ENCODE data around the gene PREP.

The PREP gene

DNA sequence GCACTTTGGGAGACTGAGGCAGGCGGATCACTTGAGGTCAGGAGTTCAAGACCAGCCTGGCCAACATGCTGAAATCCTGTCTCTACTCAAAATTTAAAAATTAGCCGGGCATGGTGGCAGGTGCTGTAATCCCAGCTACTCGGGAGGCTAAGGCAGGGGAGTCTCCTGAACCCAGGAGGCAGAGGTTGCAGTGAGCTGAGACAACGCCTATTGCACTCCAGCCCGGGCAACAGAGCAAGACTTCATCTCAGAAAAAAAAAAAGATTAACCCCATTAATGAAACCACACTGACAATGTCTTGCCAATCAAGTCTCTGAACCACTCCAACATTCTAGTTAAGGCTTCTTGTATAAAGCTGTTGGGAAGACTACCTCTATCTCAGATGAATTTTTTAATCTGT lies 4.0 kb downstream of the PREP start:
- Histone ChIP-seq H3K9me3 (ENCODE audit: control insufficient read depth in 2 of 2, low read length in 2 of 2) (no peaks in the 10 kb centered on the region), H3K27ac (ENCODE audit: low read depth in 2 of 2, low read length in 2 of 2) (no peak overlapping the region), H3K4me3 (ENCODE audit: low read length in 2 of 2) (no peak overlapping the region), H3K27me3 (ENCODE audit: control insufficient read depth in 2 of 2, insufficient read depth in 2 of 2, low read length in 2 of 2) (no peaks in the 10 kb centered on the region), H3K9ac (ENCODE audit: low read depth in 1 of 2, low read length in 2 of 2) (no peak overlapping the region), H3K4me1 (ENCODE audit: control insufficient read depth in 2 of 2, insufficient read depth in 2 of 2, low read length in 2 of 2) (peaks cover 9 to 21% of the 10 kb centered on the region in 2 donors), H3K36me3 (ENCODE audit: control insufficient read depth in 2 of 2, insufficient read depth in 2 of 2, low read length in 2 of 2) (peaks cover 16% of the 10 kb centered on the region in 2 donors)

DNA sequence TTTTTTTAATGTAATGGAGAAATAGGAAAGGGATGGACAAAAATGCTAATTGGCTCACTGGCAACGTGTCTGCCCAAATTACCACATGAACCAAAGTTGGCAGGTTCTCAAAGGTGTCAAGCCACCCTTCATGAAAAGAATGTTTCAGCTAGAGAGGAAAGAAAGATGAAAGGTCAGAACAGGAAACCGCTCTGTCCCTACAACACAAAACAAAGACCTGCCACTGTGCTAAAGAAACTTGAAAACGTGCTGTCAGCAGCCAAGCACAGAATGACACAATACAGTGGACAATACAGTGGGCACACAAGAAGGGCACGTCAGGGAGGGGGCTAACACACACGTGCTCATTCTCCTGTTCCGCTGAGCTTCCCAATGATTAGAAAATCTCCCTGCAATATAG lies 4.9 kb downstream of the PREP start:
- no peaks in the 10 kb centered on the region for H3K27me3 ChIP-seq (ENCODE audit: control insufficient read depth in 2 of 2, insufficient read depth in 2 of 2, low read length in 2 of 2)
- no peaks in the 10 kb centered on the region for H3K9me3 ChIP-seq (ENCODE audit: control insufficient read depth in 2 of 2, low read length in 2 of 2)
- no peak overlapping the region for H3K9ac ChIP-seq (ENCODE audit: low read depth in 1 of 2, low read length in 2 of 2)
- H3K4me3 ChIP-seq (ENCODE audit: low read length in 2 of 2), result no peak overlapping the region
- H3K4me1 ChIP-seq (ENCODE audit: control insufficient read depth in 2 of 2, insufficient read depth in 2 of 2, low read length in 2 of 2), result peaks cover 9 to 18% of the 10 kb centered on the region in 2 donors
- peaks cover 16 to 17% of the 10 kb centered on the region in 2 donors for H3K36me3 ChIP-seq (ENCODE audit: control insufficient read depth in 2 of 2, insufficient read depth in 2 of 2, low read length in 2 of 2)
- H3K27ac ChIP-seq (ENCODE audit: low read depth in 2 of 2, low read length in 2 of 2), result no peak overlapping the region

DNA sequence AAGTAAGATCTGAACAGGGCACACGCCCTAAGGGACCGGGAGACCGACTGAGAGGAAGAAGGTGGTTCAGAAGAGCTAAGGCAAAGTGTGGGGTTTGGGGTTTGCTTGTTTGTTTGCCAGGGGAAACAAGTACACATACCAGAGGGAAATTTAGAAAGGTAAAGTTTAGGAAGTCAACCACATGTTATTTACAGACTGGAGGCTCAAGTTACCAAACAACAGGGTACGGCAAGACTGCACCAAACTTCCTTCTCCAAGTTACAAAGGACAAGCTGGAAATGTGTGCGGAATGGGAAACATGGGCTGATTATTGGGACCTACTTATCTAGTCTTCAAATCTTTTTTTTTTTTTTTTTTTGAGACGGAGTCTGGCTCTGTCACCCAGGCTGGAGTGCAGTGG lies 11.2 kb downstream of the PREP start:
- Histone ChIP-seq H3K27ac (ENCODE audit: low read depth in 2 of 2, low read length in 2 of 2) (no peak overlapping the region), H3K4me3 (ENCODE audit: low read length in 2 of 2) (no peak overlapping the region), H3K27me3 (ENCODE audit: control insufficient read depth in 2 of 2, insufficient read depth in 2 of 2, low read length in 2 of 2) (no peaks in the 10 kb centered on the region), H3K9me3 (ENCODE audit: control insufficient read depth in 2 of 2, low read length in 2 of 2) (no peaks in the 10 kb centered on the region), H3K9ac (ENCODE audit: low read depth in 1 of 2, low read length in 2 of 2) (no peak overlapping the region), H3K36me3 (ENCODE audit: control insufficient read depth in 2 of 2, insufficient read depth in 2 of 2, low read length in 2 of 2) (peaks cover 18 to 24% of the 10 kb centered on the region in 2 donors), H3K4me1 (ENCODE audit: control insufficient read depth in 2 of 2, insufficient read depth in 2 of 2, low read length in 2 of 2) (peaks cover 15 to 21% of the 10 kb centered on the region in 2 donors)

DNA sequence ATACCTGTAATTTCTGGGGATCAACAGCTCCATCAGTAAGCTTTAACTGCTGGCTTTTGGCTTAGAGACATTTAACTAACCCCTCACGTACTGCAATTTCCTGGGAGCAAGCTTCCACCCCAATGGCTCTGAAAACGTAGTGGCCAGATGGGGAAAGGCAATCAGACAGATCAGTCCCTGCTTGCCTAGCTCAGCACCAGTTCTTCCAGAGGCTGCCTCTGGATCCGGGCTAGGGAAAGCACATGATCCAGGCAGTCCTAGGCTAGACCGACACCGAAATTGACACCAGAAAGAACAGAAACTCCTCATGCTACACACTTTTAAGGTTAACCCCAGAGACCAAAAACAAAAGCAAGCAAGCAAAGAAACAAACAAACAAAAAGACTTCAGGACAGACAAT lies 13.3 kb downstream of the PREP start:
- Histone ChIP-seq H3K27me3 (ENCODE audit: control insufficient read depth in 2 of 2, insufficient read depth in 2 of 2, low read length in 2 of 2) (no peaks in the 10 kb centered on the region), H3K9ac (ENCODE audit: low read depth in 1 of 2, low read length in 2 of 2) (peak overlapping the region in 1 of 2 donors; percentile 8), H3K27ac (ENCODE audit: low read depth in 2 of 2, low read length in 2 of 2) (peak overlapping the region; percentile 53 to 64), H3K4me1 (ENCODE audit: control insufficient read depth in 2 of 2, insufficient read depth in 2 of 2, low read length in 2 of 2) (peaks cover 15 to 21% of the 10 kb centered on the region in 2 donors), H3K4me3 (ENCODE audit: low read length in 2 of 2) (no peak overlapping the region), H3K9me3 (ENCODE audit: control insufficient read depth in 2 of 2, low read length in 2 of 2) (no peaks in the 10 kb centered on the region), H3K36me3 (ENCODE audit: control insufficient read depth in 2 of 2, insufficient read depth in 2 of 2, low read length in 2 of 2) (peaks cover 7 to 13% of the 10 kb centered on the region in 2 donors)

DNA sequence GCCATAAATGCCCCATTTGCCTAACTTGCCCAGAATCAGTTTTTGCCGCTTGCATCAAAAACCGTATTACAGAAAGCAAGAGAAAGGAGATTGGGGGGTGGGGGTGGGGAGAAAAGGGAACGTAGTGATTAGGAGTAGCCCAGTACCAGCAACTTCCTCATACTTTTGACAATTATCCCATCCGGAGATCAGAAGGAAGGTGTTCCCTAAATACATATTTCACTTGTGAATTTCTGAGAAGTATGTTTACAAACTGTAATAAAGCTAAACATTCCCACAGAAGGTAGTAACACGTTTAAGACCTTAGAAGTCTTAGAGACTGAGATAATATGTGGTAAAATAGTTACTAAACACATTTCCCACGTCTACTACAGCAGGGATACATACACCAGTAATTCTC lies 14.5 kb downstream of the PREP start:
- H3K4me1 ChIP-seq (ENCODE audit: control insufficient read depth in 2 of 2, insufficient read depth in 2 of 2, low read length in 2 of 2), result peaks cover 17 to 28% of the 10 kb centered on the region in 2 donors
- no peak overlapping the region for H3K4me3 ChIP-seq (ENCODE audit: low read length in 2 of 2)
- H3K36me3 ChIP-seq (ENCODE audit: control insufficient read depth in 2 of 2, insufficient read depth in 2 of 2, low read length in 2 of 2), result peaks cover 5 to 17% of the 10 kb centered on the region in 2 donors
- peak overlapping the region; percentile 53 to 64 for H3K27ac ChIP-seq (ENCODE audit: low read depth in 2 of 2, low read length in 2 of 2)
- H3K9ac ChIP-seq (ENCODE audit: low read depth in 1 of 2, low read length in 2 of 2), result no peak overlapping the region
- no peaks in the 10 kb centered on the region for H3K9me3 ChIP-seq (ENCODE audit: control insufficient read depth in 2 of 2, low read length in 2 of 2)
- H3K27me3 ChIP-seq (ENCODE audit: control insufficient read depth in 2 of 2, insufficient read depth in 2 of 2, low read length in 2 of 2), result no peaks in the 10 kb centered on the region

DNA sequence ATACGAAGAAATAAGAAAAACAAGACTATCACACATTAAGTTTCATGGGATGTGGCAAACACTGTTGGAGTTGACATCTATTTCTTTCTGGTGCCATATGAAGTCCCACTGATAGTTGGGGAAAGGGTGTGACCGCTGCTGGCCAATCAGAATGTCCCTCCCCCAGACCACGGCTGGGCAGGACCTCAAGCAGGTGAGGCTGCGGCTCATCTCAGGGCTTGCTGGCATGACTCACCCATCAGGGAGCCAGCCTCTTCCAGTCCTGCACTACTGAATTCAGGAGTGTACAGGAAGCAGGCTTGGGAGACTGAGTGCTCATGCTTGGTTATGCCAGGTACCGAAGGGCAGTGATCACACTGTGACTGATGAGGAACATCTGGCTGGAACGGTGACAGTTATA lies 18.9 kb downstream of the PREP start:
- H3K4me1 ChIP-seq (ENCODE audit: control insufficient read depth in 2 of 2, insufficient read depth in 2 of 2, low read length in 2 of 2), result peaks cover 25 to 47% of the 10 kb centered on the region in 2 donors
- H3K9me3 ChIP-seq (ENCODE audit: control insufficient read depth in 2 of 2, low read length in 2 of 2), result no peaks in the 10 kb centered on the region
- no peak overlapping the region for H3K9ac ChIP-seq (ENCODE audit: low read depth in 1 of 2, low read length in 2 of 2)
- peak overlapping the region in 1 of 2 donors; percentile 9 for H3K27ac ChIP-seq (ENCODE audit: low read depth in 2 of 2, low read length in 2 of 2)
- no peak overlapping the region for H3K4me3 ChIP-seq (ENCODE audit: low read length in 2 of 2)
- H3K27me3 ChIP-seq (ENCODE audit: control insufficient read depth in 2 of 2, insufficient read depth in 2 of 2, low read length in 2 of 2), result no peaks in the 10 kb centered on the region
- H3K36me3 ChIP-seq (ENCODE audit: control insufficient read depth in 2 of 2, insufficient read depth in 2 of 2, low read length in 2 of 2), result peaks cover 3 to 9% of the 10 kb centered on the region in 2 donors

DNA sequence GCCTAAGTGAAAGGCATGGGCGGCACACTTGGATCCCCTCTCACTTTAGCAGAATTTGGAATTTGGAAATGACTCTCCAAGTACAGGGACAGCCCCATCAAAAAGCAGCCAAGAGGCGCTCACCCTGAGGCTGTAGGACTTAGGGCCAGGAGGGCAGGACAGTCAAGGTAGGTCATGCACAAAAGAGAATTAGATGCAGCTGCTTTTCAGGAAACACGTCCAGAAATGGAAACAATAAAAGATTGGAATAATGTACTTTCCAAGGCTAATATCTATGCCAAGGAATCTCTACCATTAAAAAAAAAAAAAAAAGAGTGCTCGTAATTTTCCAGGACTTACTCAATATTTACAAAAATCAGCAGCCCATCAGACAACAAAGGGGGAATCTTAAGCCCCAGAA lies 19.9 kb downstream of the PREP start:
- H3K4me1 ChIP-seq (ENCODE audit: control insufficient read depth in 2 of 2, insufficient read depth in 2 of 2, low read length in 2 of 2), result peaks cover 19 to 39% of the 10 kb centered on the region in 2 donors
- H3K27me3 ChIP-seq (ENCODE audit: control insufficient read depth in 2 of 2, insufficient read depth in 2 of 2, low read length in 2 of 2), result no peaks in the 10 kb centered on the region
- H3K27ac ChIP-seq (ENCODE audit: low read depth in 2 of 2, low read length in 2 of 2), result peak overlapping the region in 1 of 2 donors; percentile 8
- H3K9ac ChIP-seq (ENCODE audit: low read depth in 1 of 2, low read length in 2 of 2), result no peak overlapping the region
- peaks cover 3 to 9% of the 10 kb centered on the region in 2 donors for H3K36me3 ChIP-seq (ENCODE audit: control insufficient read depth in 2 of 2, insufficient read depth in 2 of 2, low read length in 2 of 2)
- H3K4me3 ChIP-seq (ENCODE audit: low read length in 2 of 2), result no peak overlapping the region
- no peaks in the 10 kb centered on the region for H3K9me3 ChIP-seq (ENCODE audit: control insufficient read depth in 2 of 2, low read length in 2 of 2)

DNA sequence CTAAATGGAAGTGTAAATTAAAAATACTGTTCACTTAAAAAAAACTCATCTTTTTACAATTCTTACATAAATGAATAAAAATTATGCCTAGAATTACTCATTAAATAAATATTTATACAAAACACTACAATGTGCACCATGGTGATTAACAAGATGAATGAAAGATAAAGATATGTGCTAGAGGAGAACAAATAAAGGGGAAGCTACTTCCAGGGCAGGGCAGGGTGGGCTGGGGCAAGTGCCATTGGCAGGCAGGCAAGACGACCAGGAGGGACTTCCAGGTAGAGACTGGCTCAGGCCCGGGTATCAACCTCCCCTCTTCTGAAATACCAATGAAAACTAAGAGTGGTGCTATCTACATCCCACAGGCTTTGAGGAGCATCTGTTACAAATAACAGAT lies 20.4 kb downstream of the PREP start:
- H3K4me3 ChIP-seq (ENCODE audit: low read length in 2 of 2), result no peak overlapping the region
- H3K4me1 ChIP-seq (ENCODE audit: control insufficient read depth in 2 of 2, insufficient read depth in 2 of 2, low read length in 2 of 2), result peaks cover 15 to 36% of the 10 kb centered on the region in 2 donors
- H3K9ac ChIP-seq (ENCODE audit: low read depth in 1 of 2, low read length in 2 of 2), result no peak overlapping the region

DNA sequence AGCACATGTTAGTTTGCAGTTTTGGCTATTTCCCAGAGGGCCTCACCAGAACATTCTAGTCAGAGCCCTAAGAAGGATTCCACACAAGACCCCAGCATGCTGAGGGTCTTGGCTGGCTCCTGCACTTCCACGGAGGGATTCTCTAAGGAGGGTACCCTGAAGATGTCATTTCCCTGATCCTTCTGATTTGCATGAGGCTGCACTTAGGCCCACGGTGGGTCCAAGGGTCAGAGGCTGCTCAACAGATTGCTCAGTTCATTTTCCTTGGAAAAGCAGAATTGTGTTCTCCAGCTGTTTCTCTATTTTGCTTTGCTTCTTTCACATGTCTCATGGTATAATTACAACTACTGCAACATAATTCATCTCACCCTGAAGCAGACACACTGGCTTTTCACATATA lies 22.2 kb downstream of the PREP start:
- no peak overlapping the region for H3K9ac ChIP-seq (ENCODE audit: low read depth in 1 of 2, low read length in 2 of 2)
- peaks cover 15 to 36% of the 10 kb centered on the region in 2 donors for H3K4me1 ChIP-seq (ENCODE audit: control insufficient read depth in 2 of 2, insufficient read depth in 2 of 2, low read length in 2 of 2)
- peaks cover 12 to 14% of the 10 kb centered on the region in 2 donors for H3K36me3 ChIP-seq (ENCODE audit: control insufficient read depth in 2 of 2, insufficient read depth in 2 of 2, low read length in 2 of 2)
- H3K27ac ChIP-seq (ENCODE audit: low read depth in 2 of 2, low read length in 2 of 2), result peak overlapping the region; percentile 12 to 56
- H3K4me3 ChIP-seq (ENCODE audit: low read length in 2 of 2), result no peak overlapping the region
- no peaks in the 10 kb centered on the region for H3K9me3 ChIP-seq (ENCODE audit: control insufficient read depth in 2 of 2, low read length in 2 of 2)
- no peaks in the 10 kb centered on the region for H3K27me3 ChIP-seq (ENCODE audit: control insufficient read depth in 2 of 2, insufficient read depth in 2 of 2, low read length in 2 of 2)

More for the DNA sequence above, 20.4 kb downstream of the PREP start:
- Histone ChIP-seq H3K27me3 (ENCODE audit: control insufficient read depth in 2 of 2, insufficient read depth in 2 of 2, low read length in 2 of 2) (no peaks in the 10 kb centered on the region), H3K9me3 (ENCODE audit: control insufficient read depth in 2 of 2, low read length in 2 of 2) (no peaks in the 10 kb centered on the region), H3K27ac (ENCODE audit: low read depth in 2 of 2, low read length in 2 of 2) (peak overlapping the region in 1 of 2 donors; percentile 10), H3K36me3 (ENCODE audit: control insufficient read depth in 2 of 2, insufficient read depth in 2 of 2, low read length in 2 of 2) (peaks cover 5 to 9% of the 10 kb centered on the region in 2 donors)

DNA sequence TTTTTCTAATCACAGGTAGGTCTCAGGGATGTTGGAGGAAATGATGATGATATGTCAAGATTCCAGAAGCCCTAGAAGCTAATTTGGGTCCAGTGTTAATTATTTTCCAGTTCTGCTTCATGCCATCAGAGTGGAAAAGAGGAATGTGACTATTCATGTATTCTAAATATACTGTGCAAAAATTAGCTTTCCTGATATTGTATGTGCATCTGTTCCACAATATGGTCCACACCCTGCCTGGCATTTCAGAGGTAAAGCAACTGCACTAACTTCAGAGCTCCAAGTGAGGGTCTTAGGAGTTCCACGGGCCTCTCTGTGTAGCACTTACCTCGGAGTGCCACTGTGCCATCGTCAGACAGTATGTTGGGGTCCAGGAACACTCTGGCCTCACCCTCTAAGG lies 27.1 kb downstream of the PREP start:
- Histone ChIP-seq H3K27ac (ENCODE audit: low read depth in 2 of 2, low read length in 2 of 2) (no peak overlapping the region), H3K27me3 (ENCODE audit: control insufficient read depth in 2 of 2, insufficient read depth in 2 of 2, low read length in 2 of 2) (no peaks in the 10 kb centered on the region)

DNA sequence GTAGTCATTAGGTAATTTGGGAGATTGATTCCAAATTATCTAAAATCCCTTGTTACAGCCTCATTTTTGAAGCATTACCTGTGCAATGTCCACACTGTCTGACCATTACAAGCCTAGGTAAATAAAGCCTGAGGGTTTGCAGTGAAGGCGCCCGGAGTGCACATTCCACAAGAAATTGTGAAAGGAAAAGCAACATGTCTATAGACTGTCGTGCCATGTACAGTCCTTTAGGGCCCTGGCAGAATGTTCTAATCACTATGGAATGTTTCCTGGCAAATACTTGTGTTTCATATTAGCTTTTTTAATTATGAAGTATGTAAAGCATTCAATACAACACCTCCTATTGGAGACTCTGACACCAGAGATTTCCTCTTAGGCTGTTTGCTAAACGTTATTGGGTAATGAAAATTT lies 28.9 kb downstream of the PREP start:
- Histone ChIP-seq H3K27ac (ENCODE audit: low read depth in 2 of 2, low read length in 2 of 2) (peak overlapping the region; percentile 38 to 83), H3K4me1 (ENCODE audit: control insufficient read depth in 2 of 2, insufficient read depth in 2 of 2, low read length in 2 of 2) (peaks cover 7 to 35% of the 10 kb centered on the region in 2 donors), H3K9ac (ENCODE audit: low read depth in 1 of 2, low read length in 2 of 2) (no peak overlapping the region), H3K27me3 (ENCODE audit: control insufficient read depth in 2 of 2, insufficient read depth in 2 of 2, low read length in 2 of 2) (no peaks in the 10 kb centered on the region), H3K4me3 (ENCODE audit: low read length in 2 of 2) (no peak overlapping the region), H3K9me3 (ENCODE audit: control insufficient read depth in 2 of 2, low read length in 2 of 2) (no peaks in the 10 kb centered on the region), H3K36me3 (ENCODE audit: control insufficient read depth in 2 of 2, insufficient read depth in 2 of 2, low read length in 2 of 2) (peaks cover 22 to 33% of the 10 kb centered on the region in 2 donors)

More for the DNA sequence above, 27.1 kb downstream of the PREP start:
- Histone ChIP-seq H3K9me3 (ENCODE audit: control insufficient read depth in 2 of 2, low read length in 2 of 2) (no peaks in the 10 kb centered on the region), H3K36me3 (ENCODE audit: control insufficient read depth in 2 of 2, insufficient read depth in 2 of 2, low read length in 2 of 2) (peaks cover 22 to 29% of the 10 kb centered on the region in 2 donors), H3K4me3 (ENCODE audit: low read length in 2 of 2) (no peak overlapping the region), H3K9ac (ENCODE audit: low read depth in 1 of 2, low read length in 2 of 2) (no peak overlapping the region), H3K4me1 (ENCODE audit: control insufficient read depth in 2 of 2, insufficient read depth in 2 of 2, low read length in 2 of 2) (peaks cover 14 to 44% of the 10 kb centered on the region in 2 donors)
